Measurements from ENCODE around the gene RAX. TPM values are rescaled to one million over a fixed set of nuclear protein-coding genes. Genes with fewer than 3 reads are reported as not detected.
A peak's percentile ranks its signal among the peaks of the same experiment; 100 is the strongest.

RAX gene
- total and polyA plus RNA-seq, 2 of the 4 experiments (the other 2 are of a cell fraction): not detected

GRCh38 chr18:59268721-59269562 lies 4.3 kb downstream of the RAX start:
- no peaks in the 10 kb centered on the region for H3K36me3 ChIP-seq (ENCODE audit: control insufficient read depth, insufficient read depth, low read length)
- no peaks in the 10 kb centered on the region for H3K79me1 ChIP-seq (ENCODE audit: low read depth in 1 of 2, low read length in 2 of 2)
- peak overlapping the region; percentile 25 for H3K4me3 ChIP-seq (ENCODE audit: insufficient read depth, low read depth, low read length)
- intact Hi-C loops (cut with micrococcal nuclease): no loop called here
- H3K27ac ChIP-seq (ENCODE audit: insufficient read depth, low read length): no peak overlapping the region
- no peaks in the 10 kb centered on the region for H3K4me1 ChIP-seq (ENCODE audit: control insufficient read depth, insufficient read depth, low read length)
- H3K4ac ChIP-seq (ENCODE audit: low read depth, low read length): no peak overlapping the region
- POLR2A ChIA-PET (ENCODE audit: unreplicated experiment): no interaction called here
- H2BK15ac ChIP-seq (ENCODE audit: low read depth, low read length): no peak overlapping the region
- H3K27me3 ChIP-seq (ENCODE audit: control insufficient read depth, insufficient read depth, low read length): peaks cover 98% of the 10 kb centered on the region
- H3K23ac ChIP-seq (ENCODE audit: low read depth, low read length): no peak overlapping the region
- dilution Hi-C loops (cut with HindIII; ENCODE audit: low sequenced_read_pairs, unreplicated experiment): no loop called here
- CTCF ChIA-PET: interaction anchor here (0.5 to 1.4 kb wide), 4 partner anchors 9 to 649 kb away, joined by 3 to 6 read pairs (median 4); no protein-coding TSS in a partner anchor
- no peak overlapping the region for H3K4me2 ChIP-seq (ENCODE audit: low read depth, low read length)
- no peak overlapping the region for H4K8ac ChIP-seq (ENCODE audit: low read depth in 2 of 2, low read length in 2 of 2)
- WGBS, 2 experiments (ENCODE audit: extremely low coverage in 2 of 2, insufficient read length in 1 of 2): 4% methylated on average over 37 of the region's 90 CpGs; no CpG with 5 or more reads in 1 of the 2 experiments
- H3K14ac ChIP-seq (replicated peaks; ENCODE audit: low read depth, low read length): no peak overlapping the region
- peak overlapping the region; percentile 68 for H2AFZ ChIP-seq (replicated peaks; ENCODE audit: low read length, poor library complexity)
- no peak overlapping the region for H2BK120ac ChIP-seq (ENCODE audit: low read depth, low read length)
- H3K18ac ChIP-seq (ENCODE audit: low read depth, low read length): no peak overlapping the region
- DNase-seq (no peak), ATAC-seq (ENCODE audit: low read depth) (peak; percentile 60)
- H3K9me1 ChIP-seq (ENCODE audit: insufficient read depth, low read length): no peaks in the 10 kb centered on the region
- no peak overlapping the region for H4K91ac ChIP-seq (ENCODE audit: insufficient read depth, low read depth, low read length)
- H2BK20ac ChIP-seq (ENCODE audit: low read depth, low read length): no peak overlapping the region
- BruUV-seq (replicated peaks): no TSS peak
- in situ Hi-C loops (cut with MboI; ENCODE audit: low sequenced_read_pairs): no loop called here
- H3K56ac ChIP-seq (ENCODE audit: extremely low read depth, insufficient read depth, low read length): no peak overlapping the region
- H4K5ac ChIP-seq (ENCODE audit: low read depth, low read length): no peak overlapping the region
- no peak overlapping the region for H2BK5ac ChIP-seq (ENCODE audit: low read depth, low read length, poor library complexity, severe bottlenecking)
- no peak overlapping the region for H2AK9ac ChIP-seq (replicated peaks; ENCODE audit: low read depth, low read length, poor library complexity)
- peaks cover 3% of the 10 kb centered on the region; the same call in 1 of the 2 replicates for H4K20me1 ChIP-seq (ENCODE audit: insufficient read depth, low read length)
- peaks cover 24% of the 10 kb centered on the region; the same call in 1 of the 2 replicates for H3K9me3 ChIP-seq (ENCODE audit: control insufficient read depth, insufficient read depth, low read length)
- TF ChIP-seq MXI1 (IDR thresholded peaks at IDR 0.05; ENCODE audit: borderline replicate concordance, low read depth, low read length) (no peak), CTCF (conservative IDR thresholded peaks at IDR 0.05; ENCODE audit: low read depth, low read length) (peak; percentile 35)
- no peak overlapping the region for H3K9ac ChIP-seq (ENCODE audit: low read depth, low read length)
- no peak overlapping the region for H2AK5ac ChIP-seq (ENCODE audit: low read depth, low read length)

All from IMR-90 (cell line).